Measurements from ENCODE around the gene ZMAT1. TPM values are rescaled to one million over a fixed set of nuclear protein-coding genes. Genes with fewer than 3 reads are reported as not detected.

ZMAT1 gene
- total RNA-seq: 1 to 10 TPM; 1.3 to 3.9 TPM
- polyA plus RNA-seq: 1 to 10 TPM; 1.1 to 3.3 TPM

GRCh38 chrX:101931488-101932248 is at the start of gene ZMAT1:
TSS of gene ZMAT1 (minus strand) at chrX:101932027. CDS start at chrX:101932008, 19 bp downstream.
- Histone ChIP-seq H3K27ac (ENCODE audit: low read depth in 1 of 2, low read length in 2 of 2) (peak within 1 kb of the TSS; percentile 94 to 95), H3K4me1 (ENCODE audit: control insufficient read depth in 4 of 4, insufficient read depth in 4 of 4, low read length in 3 of 4) (peaks cover 0 to 6% (median 2%) of the 10 kb centered on the region in 4 donors), H3K9me3 (ENCODE audit: control insufficient read depth in 4 of 4, low read length in 3 of 4) (no peaks in the 10 kb centered on the region), H3K36me3 (ENCODE audit: control insufficient read depth in 4 of 4, insufficient read depth in 3 of 4, low read depth in 1 of 4, low read length in 3 of 4) (no peaks in the 10 kb centered on the region), H3K9ac (ENCODE audit: low read depth in 1 of 2, low read length in 2 of 2) (peak within 1 kb of the TSS in 1 of 2 donors; percentile 76), H3K27me3 (ENCODE audit: control insufficient read depth in 4 of 4, insufficient read depth in 4 of 4, low read length in 3 of 4) (no peaks in the 10 kb centered on the region), H3K4me3 (ENCODE audit: low read depth in 1 of 3, low read length in 3 of 3) (peak within 1 kb of the TSS; percentile 21 to 80 (median 65))
- under 1% methylated on average over 74 of the region's 74 CpGs for WGBS
- TF ChIP-seq, protein P1, sequence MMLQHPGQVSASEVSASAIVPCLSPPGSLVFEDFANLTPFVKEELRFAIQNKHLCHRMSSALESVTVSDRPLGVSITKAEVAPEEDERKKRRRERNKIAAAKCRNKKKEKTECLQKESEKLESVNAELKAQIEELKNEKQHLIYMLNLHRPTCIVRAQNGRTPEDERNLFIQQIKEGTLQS (IDR thresholded peaks at IDR 0.05): peak; percentile 88
- TF ChIP-seq, protein P2, sequence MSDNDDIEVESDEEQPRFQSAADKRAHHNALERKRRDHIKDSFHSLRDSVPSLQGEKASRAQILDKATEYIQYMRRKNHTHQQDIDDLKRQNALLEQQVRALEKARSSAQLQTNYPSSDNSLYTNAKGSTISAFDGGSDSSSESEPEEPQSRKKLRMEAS (IDR thresholded peaks at IDR 0.05): no peak
- no peak for TF ChIP-seq FOXA2 (IDR thresholded peaks at IDR 0.05)
- TF ChIP-seq, protein P3, sequence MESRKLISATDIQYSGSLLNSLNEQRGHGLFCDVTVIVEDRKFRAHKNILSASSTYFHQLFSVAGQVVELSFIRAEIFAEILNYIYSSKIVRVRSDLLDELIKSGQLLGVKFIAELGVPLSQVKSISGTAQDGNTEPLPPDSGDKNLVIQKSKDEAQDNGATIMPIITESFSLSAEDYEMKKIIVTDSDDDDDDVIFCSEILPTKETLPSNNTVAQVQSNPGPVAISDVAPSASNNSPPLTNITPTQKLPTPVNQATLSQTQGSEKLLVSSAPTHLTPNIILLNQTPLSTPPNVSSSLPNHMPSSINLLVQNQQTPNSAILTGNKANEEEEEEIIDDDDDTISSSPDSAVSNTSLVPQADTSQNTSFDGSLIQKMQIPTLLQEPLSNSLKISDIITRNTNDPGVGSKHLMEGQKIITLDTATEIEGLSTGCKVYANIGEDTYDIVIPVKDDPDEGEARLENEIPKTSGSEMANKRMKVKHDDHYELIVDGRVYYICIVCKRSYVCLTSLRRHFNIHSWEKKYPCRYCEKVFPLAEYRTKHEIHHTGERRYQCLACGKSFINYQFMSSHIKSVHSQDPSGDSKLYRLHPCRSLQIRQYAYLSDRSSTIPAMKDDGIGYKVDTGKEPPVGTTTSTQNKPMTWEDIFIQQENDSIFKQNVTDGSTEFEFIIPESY (IDR thresholded peaks at IDR 0.05): peak; percentile 23
- peak in 1 of 2 donors; percentile 29 for TF ChIP-seq GABPA (IDR thresholded peaks at IDR 0.05 in 1 of 2, conservative IDR thresholded peaks at IDR 0.05 in 1 of 2)
- peak; percentile 68 for TF ChIP-seq NR2F2 (IDR thresholded peaks at IDR 0.05)
- TF ChIP-seq RXRA (IDR thresholded peaks at IDR 0.05): peak; percentile 32 to 34
- TF ChIP-seq EGR1 (IDR thresholded peaks at IDR 0.05; ENCODE audit: low read depth in 2 of 2): peak in 1 of 2 donors; percentile 16
- no peak for TF ChIP-seq FOXA1 (IDR thresholded peaks at IDR 0.05)
- TF ChIP-seq SP1 (IDR thresholded peaks at IDR 0.05): peak; percentile 29
- no peak for TF ChIP-seq RAD21 (IDR thresholded peaks at IDR 0.05)
- TF ChIP-seq HNF4A (conservative IDR thresholded peaks at IDR 0.05): peak; percentile 62
- no peak for TF ChIP-seq HNF4G (IDR thresholded peaks at IDR 0.05)
- no peak for TF ChIP-seq TAF1 (conservative IDR thresholded peaks at IDR 0.05)
- peak; percentile 74 for TF ChIP-seq YY1 (IDR thresholded peaks at IDR 0.05)
- TF ChIP-seq, protein P4, sequence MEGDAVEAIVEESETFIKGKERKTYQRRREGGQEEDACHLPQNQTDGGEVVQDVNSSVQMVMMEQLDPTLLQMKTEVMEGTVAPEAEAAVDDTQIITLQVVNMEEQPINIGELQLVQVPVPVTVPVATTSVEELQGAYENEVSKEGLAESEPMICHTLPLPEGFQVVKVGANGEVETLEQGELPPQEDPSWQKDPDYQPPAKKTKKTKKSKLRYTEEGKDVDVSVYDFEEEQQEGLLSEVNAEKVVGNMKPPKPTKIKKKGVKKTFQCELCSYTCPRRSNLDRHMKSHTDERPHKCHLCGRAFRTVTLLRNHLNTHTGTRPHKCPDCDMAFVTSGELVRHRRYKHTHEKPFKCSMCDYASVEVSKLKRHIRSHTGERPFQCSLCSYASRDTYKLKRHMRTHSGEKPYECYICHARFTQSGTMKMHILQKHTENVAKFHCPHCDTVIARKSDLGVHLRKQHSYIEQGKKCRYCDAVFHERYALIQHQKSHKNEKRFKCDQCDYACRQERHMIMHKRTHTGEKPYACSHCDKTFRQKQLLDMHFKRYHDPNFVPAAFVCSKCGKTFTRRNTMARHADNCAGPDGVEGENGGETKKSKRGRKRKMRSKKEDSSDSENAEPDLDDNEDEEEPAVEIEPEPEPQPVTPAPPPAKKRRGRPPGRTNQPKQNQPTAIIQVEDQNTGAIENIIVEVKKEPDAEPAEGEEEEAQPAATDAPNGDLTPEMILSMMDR (IDR thresholded peaks at IDR 0.05; ENCODE audit: low read depth, low read length, missing input control): no peak
- peak in 1 of 2 donors; percentile 18 for TF ChIP-seq JUND (IDR thresholded peaks at IDR 0.05)
- TF ChIP-seq, protein P5, sequence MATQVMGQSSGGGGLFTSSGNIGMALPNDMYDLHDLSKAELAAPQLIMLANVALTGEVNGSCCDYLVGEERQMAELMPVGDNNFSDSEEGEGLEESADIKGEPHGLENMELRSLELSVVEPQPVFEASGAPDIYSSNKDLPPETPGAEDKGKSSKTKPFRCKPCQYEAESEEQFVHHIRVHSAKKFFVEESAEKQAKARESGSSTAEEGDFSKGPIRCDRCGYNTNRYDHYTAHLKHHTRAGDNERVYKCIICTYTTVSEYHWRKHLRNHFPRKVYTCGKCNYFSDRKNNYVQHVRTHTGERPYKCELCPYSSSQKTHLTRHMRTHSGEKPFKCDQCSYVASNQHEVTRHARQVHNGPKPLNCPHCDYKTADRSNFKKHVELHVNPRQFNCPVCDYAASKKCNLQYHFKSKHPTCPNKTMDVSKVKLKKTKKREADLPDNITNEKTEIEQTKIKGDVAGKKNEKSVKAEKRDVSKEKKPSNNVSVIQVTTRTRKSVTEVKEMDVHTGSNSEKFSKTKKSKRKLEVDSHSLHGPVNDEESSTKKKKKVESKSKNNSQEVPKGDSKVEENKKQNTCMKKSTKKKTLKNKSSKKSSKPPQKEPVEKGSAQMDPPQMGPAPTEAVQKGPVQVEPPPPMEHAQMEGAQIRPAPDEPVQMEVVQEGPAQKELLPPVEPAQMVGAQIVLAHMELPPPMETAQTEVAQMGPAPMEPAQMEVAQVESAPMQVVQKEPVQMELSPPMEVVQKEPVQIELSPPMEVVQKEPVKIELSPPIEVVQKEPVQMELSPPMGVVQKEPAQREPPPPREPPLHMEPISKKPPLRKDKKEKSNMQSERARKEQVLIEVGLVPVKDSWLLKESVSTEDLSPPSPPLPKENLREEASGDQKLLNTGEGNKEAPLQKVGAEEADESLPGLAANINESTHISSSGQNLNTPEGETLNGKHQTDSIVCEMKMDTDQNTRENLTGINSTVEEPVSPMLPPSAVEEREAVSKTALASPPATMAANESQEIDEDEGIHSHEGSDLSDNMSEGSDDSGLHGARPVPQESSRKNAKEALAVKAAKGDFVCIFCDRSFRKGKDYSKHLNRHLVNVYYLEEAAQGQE (IDR thresholded peaks at IDR 0.05): peak; percentile 58
- DNase-seq (ENCODE audit: low spot score): peak; percentile 79

All from liver (tissue), 9 donors.